Stimulated activated naive CD8-positive, alpha-beta T cell treated with anti-CD3 and anti-CD28 coated beads, Interleukin-15, Interleukin-2, amounts not matched to agents 100 ng/mL and 50 ng/mL, for 24 hours (primary cell): Measurements from ENCODE around the gene EPHA4.
A peak's percentile ranks its signal among the peaks of the same experiment; 100 is the strongest.

ENCODE experiments used
- H3K27ac Mint-ChIP-seq: one replicate; pipeline ENCODE4 v1.8.0; 2021; ENCODE audit warnings: mild to moderate bottlenecking, mixed read lengths
- H3K27me3 Mint-ChIP-seq: one replicate; pipeline ENCODE4 v1.8.0; 2021; ENCODE audit warnings: mixed read lengths
- H3K36me3 Mint-ChIP-seq: one replicate; pipeline ENCODE4 v1.8.0; 2021; ENCODE audit warnings: low read depth, mixed read lengths
- H3K4me1 Mint-ChIP-seq: one replicate; pipeline ENCODE4 v1.8.0; 2021; ENCODE audit warnings: low read depth, mixed read lengths
- H3K4me3 Mint-ChIP-seq: one replicate; pipeline ENCODE4 v1.8.0; 2021; ENCODE audit warnings: mild to moderate bottlenecking, mixed read lengths
- H3K9me3 Mint-ChIP-seq: one replicate; pipeline ENCODE4 v1.8.0; 2021; ENCODE audit warnings: mixed read lengths

Gene EPHA4

DNA sequence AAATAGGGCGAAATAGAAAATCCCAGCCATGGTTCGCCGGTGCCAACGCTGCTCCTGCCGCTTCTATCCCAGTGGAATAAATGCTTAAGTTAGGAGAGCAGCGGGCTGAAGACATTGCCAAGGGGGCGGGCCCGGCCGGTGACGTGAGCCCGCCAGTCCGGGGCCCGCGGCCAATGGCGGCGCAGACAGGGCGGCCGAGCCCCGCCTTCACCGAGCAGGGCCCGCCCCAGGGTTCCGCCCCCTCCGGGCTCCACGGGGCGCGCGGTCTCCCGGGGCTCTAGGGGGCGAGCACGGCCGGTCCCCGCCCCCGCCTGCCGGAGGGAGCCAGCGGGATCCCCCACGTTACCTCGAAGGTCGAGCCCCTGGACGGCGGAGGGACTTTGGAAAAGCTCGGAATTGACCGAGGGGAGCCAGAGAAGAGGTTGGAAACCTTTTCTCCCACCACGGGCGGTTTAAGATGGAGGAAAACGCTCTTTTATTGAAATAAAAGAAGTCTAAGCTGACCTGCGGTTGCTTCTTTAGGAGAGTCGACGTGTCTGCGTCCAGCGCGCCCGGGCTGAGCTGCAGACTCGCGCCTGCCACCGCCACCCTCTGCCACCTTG lies at the start of gene EPHA4:
EPHA4 (minus strand) TSS at position 86 of the 602 bp plus-strand sequence; CDS start at position 30, 56 bp downstream.
- Mint-ChIP-seq H3K36me3 (no peaks in the 10 kb centered on the region), H3K4me1 (peaks cover 40% of the 10 kb centered on the region), H3K27ac (peak within 1 kb of the TSS; percentile 45)

GRCh38 chr2:221618007-221618406 lies 45.9 kb upstream of the EPHA4 start:
- Mint-ChIP-seq H3K4me1 (no peaks in the 10 kb centered on the region), H3K9me3 (no peaks in the 10 kb centered on the region), H3K4me3 (no peak overlapping the region), H3K27me3 (no peaks in the 10 kb centered on the region), H3K27ac (no peak overlapping the region), H3K36me3 (no peaks in the 10 kb centered on the region)

More for the DNA sequence above, at the start of gene EPHA4:
- peak within 1 kb of the TSS; percentile 82 for H3K4me3 Mint-ChIP-seq
- H3K27me3 Mint-ChIP-seq, result peaks cover 52% of the 10 kb centered on the region
- H3K9me3 Mint-ChIP-seq, result no peaks in the 10 kb centered on the region

- Mint-ChIP-seq H3K27ac (no peak overlapping the region), H3K4me1 (no peaks in the 10 kb centered on the region), H3K9me3 (no peaks in the 10 kb centered on the region), H3K36me3 (no peaks in the 10 kb centered on the region), H3K27me3 (no peaks in the 10 kb centered on the region), H3K4me3 (no peak overlapping the region)
These were observed 44.5 kb upstream of the EPHA4 start for GRCh38 chr2:221616561-221616960.

GRCh38 chr2:221614274-221614673 lies 42.2 kb upstream of the EPHA4 start:
- Mint-ChIP-seq H3K4me1 (no peaks in the 10 kb centered on the region), H3K9me3 (no peaks in the 10 kb centered on the region), H3K27ac (no peak overlapping the region), H3K36me3 (no peaks in the 10 kb centered on the region), H3K27me3 (peaks cover 7% of the 10 kb centered on the region), H3K4me3 (no peak overlapping the region)

DNA sequence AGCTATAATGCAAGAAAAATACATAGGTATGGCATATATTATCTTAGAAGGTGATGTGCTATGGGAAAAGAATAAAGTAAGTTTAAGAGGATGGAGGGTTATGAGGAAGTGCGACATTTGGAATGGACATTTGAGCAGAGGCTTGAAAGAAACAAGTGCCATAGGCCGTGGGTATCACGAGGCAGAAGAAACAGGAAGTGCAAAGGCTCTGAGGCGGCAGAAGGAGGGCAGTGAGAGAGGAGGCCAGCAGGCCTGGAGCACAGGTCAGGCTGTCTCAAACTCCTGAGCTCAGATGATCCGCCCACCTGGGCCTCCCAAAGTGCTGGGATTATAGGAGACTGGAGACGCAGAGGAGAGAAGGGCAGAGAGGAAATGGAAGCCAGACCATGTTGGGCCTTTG lies 40.7 kb upstream of the EPHA4 start:
- no peak overlapping the region for H3K4me3 Mint-ChIP-seq
- peaks cover 7% of the 10 kb centered on the region for H3K27me3 Mint-ChIP-seq
- no peaks in the 10 kb centered on the region for H3K9me3 Mint-ChIP-seq
- no peaks in the 10 kb centered on the region for H3K36me3 Mint-ChIP-seq
- no peak overlapping the region for H3K27ac Mint-ChIP-seq
- no peaks in the 10 kb centered on the region for H3K4me1 Mint-ChIP-seq

DNA sequence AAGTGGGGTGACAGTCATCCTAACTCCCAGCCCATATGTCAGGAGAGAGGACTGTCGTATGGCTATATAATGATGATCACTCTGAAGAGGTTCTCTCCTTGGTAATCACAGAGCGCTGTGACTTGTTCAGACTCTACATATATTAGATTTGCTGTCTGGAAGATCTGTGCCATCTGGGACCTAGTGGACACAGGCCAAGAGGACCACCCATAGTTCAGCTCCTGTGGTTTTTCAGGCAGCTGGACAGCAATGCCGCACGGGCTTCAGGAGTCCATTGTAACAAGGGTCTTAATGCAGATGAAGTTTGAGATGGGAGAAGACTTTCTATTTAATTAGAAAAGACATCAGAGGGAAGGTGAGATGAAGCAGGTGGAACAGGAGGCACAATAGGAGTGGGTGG lies 40.1 kb upstream of the EPHA4 start:
- no peaks in the 10 kb centered on the region for H3K4me1 Mint-ChIP-seq
- peaks cover 7% of the 10 kb centered on the region for H3K27me3 Mint-ChIP-seq
- H3K27ac Mint-ChIP-seq, result no peak overlapping the region
- H3K4me3 Mint-ChIP-seq, result no peak overlapping the region
- no peaks in the 10 kb centered on the region for H3K36me3 Mint-ChIP-seq
- no peaks in the 10 kb centered on the region for H3K9me3 Mint-ChIP-seq

- Mint-ChIP-seq H3K9me3 (no peaks in the 10 kb centered on the region), H3K36me3 (no peaks in the 10 kb centered on the region), H3K4me1 (no peaks in the 10 kb centered on the region), H3K27ac (no peak overlapping the region), H3K4me3 (no peak overlapping the region), H3K27me3 (peaks cover 7% of the 10 kb centered on the region)
These were observed 38.6 kb upstream of the EPHA4 start for GRCh38 chr2:221610675-221611074.

DNA sequence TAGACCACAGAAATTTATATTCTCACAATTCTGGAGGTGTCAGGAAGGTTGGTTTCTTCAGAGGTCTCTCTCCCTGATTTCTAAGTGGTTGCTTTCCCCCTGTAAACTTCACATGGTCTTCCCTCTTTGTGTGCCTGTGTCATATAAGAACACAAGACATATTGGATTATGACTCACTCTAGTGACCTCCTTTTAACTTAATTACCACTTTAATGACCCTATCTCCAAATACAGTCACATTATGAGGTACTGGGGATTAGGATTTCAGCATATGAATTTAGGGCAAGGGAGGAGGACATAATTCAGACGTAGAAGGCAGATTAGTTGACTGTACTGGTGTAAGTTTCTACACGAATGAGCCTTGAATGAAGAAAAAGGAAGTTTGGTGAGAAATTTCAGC lies 38.2 kb upstream of the EPHA4 start:
- no peaks in the 10 kb centered on the region for H3K9me3 Mint-ChIP-seq
- peaks cover 7% of the 10 kb centered on the region for H3K27me3 Mint-ChIP-seq
- H3K4me1 Mint-ChIP-seq, result no peaks in the 10 kb centered on the region
- H3K4me3 Mint-ChIP-seq, result no peak overlapping the region
- H3K27ac Mint-ChIP-seq, result no peak overlapping the region
- no peaks in the 10 kb centered on the region for H3K36me3 Mint-ChIP-seq

GRCh38 chr2:221608442-221608841 lies 36.3 kb upstream of the EPHA4 start:
- no peak overlapping the region for H3K4me3 Mint-ChIP-seq
- peaks cover 7% of the 10 kb centered on the region for H3K27me3 Mint-ChIP-seq
- no peak overlapping the region for H3K27ac Mint-ChIP-seq
- H3K36me3 Mint-ChIP-seq, result no peaks in the 10 kb centered on the region
- H3K4me1 Mint-ChIP-seq, result no peaks in the 10 kb centered on the region
- no peaks in the 10 kb centered on the region for H3K9me3 Mint-ChIP-seq

GRCh38 chr2:221606424-221606823 lies 34.3 kb upstream of the EPHA4 start:
- no peak overlapping the region for H3K27ac Mint-ChIP-seq
- no peaks in the 10 kb centered on the region for H3K36me3 Mint-ChIP-seq
- H3K9me3 Mint-ChIP-seq, result no peaks in the 10 kb centered on the region
- H3K4me1 Mint-ChIP-seq, result no peaks in the 10 kb centered on the region
- peaks cover 7% of the 10 kb centered on the region for H3K27me3 Mint-ChIP-seq
- no peak overlapping the region for H3K4me3 Mint-ChIP-seq

DNA sequence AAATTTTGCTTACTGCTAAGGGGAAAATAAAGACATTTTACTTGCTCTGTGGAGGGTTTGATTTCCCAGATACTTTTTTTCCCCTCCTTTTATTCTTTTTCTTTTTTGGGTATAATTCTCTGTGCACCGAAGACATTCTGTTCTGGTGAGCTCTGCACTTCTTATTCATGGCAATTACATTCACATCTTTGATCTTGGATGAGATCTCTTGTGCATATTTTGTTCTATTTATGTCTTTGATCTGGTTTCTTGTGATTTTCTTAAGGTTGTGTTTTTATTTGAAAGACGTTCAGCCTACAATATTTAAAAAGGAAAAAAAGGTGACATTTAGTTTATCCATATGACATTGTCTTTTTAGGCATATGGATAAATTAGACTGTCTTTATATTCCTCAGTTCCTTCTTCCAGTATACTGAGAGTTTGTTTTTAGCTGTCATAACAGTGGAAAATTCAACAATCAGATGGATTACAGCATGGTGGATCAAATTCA lies 33.7 kb upstream of the EPHA4 start:
- H3K27ac Mint-ChIP-seq, result no peak overlapping the region
- H3K9me3 Mint-ChIP-seq, result no peaks in the 10 kb centered on the region
- peaks cover 3% of the 10 kb centered on the region for H3K27me3 Mint-ChIP-seq
- no peaks in the 10 kb centered on the region for H3K36me3 Mint-ChIP-seq
- no peak overlapping the region for H3K4me3 Mint-ChIP-seq
- H3K4me1 Mint-ChIP-seq, result no peaks in the 10 kb centered on the region

DNA sequence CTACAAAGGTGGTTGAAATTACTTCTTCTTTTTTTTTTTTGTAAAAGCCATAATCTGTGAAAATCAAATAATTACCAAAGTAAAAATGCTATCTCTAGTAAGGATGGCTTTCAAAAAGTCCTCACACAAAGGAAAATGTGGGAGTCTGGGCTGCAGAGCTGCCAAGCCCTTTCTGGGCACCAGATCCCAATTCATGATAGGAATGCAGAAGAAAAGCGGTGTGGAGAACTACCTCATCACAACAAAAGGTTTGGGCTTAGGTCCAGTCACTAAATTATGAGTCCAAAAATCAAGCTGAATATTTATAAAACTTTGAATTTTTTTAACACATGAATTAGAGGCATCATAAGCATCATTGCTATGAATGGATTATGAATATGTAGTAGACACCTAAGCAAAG lies 30.8 kb upstream of the EPHA4 start:
- Mint-ChIP-seq H3K36me3 (no peaks in the 10 kb centered on the region), H3K4me3 (no peak overlapping the region), H3K27me3 (peaks cover 3% of the 10 kb centered on the region), H3K27ac (no peak overlapping the region), H3K9me3 (no peaks in the 10 kb centered on the region), H3K4me1 (no peaks in the 10 kb centered on the region)

DNA sequence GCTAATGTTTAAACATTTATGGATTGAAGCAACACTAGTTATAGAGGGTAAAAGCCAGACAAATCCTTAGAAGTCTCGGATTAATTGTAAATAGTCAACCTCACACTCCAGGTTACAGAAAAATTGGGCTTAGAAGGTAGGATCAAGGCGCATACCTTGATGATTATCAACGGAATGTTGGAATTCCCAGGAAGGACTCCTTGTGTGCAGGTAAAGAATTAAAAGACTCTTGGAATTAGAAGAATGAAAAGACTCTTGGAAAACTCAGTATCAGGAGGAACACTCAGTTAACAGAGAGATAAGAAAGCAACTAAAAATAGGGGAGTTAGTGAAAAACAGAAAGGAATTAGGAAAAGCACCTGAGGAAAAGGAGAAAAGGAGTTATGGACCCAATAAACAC lies 29.3 kb upstream of the EPHA4 start:
- no peaks in the 10 kb centered on the region for H3K36me3 Mint-ChIP-seq
- no peak overlapping the region for H3K27ac Mint-ChIP-seq
- H3K4me3 Mint-ChIP-seq, result no peak overlapping the region
- H3K9me3 Mint-ChIP-seq, result no peaks in the 10 kb centered on the region
- H3K4me1 Mint-ChIP-seq, result no peaks in the 10 kb centered on the region
- peaks cover 3% of the 10 kb centered on the region for H3K27me3 Mint-ChIP-seq

GRCh38 chr2:221600388-221600787 lies 28.3 kb upstream of the EPHA4 start:
- H3K4me1 Mint-ChIP-seq, result no peaks in the 10 kb centered on the region
- H3K27me3 Mint-ChIP-seq, result peaks cover 3% of the 10 kb centered on the region
- no peak overlapping the region for H3K4me3 Mint-ChIP-seq
- H3K36me3 Mint-ChIP-seq, result no peaks in the 10 kb centered on the region
- no peak overlapping the region for H3K27ac Mint-ChIP-seq
- H3K9me3 Mint-ChIP-seq, result no peaks in the 10 kb centered on the region

DNA sequence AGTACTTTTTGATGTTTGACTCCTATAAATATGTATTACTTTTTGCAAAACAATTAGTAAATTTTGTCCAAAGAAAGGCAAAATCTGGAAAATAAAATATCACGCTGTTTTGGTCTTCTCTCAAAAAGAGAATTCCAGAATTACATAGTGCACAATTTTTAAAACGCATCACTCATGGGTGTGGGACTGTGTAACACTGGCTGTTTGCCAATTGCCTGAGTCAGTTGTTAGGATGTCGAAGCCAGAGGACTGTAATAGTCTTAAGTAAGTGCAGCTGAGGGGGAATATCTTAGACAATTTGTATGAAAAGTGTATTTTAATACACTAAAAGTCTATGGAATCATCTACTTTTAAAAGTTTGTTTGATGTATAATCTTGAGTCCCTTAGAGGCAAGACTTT lies 24.1 kb upstream of the EPHA4 start:
- Mint-ChIP-seq H3K4me3 (no peak overlapping the region), H3K27me3 (peaks cover 9% of the 10 kb centered on the region), H3K4me1 (no peaks in the 10 kb centered on the region), H3K36me3 (no peaks in the 10 kb centered on the region), H3K27ac (no peak overlapping the region), H3K9me3 (no peaks in the 10 kb centered on the region)

- Mint-ChIP-seq H3K36me3 (no peaks in the 10 kb centered on the region), H3K27ac (no peak overlapping the region), H3K4me3 (no peak overlapping the region), H3K27me3 (peaks cover 24% of the 10 kb centered on the region), H3K9me3 (no peaks in the 10 kb centered on the region), H3K4me1 (no peaks in the 10 kb centered on the region)
These were observed 18.8 kb upstream of the EPHA4 start for GRCh38 chr2:221590861-221591365.
